DMS79 treated with DMSO at 0.1 percent for 48 hours (cell line): ENCODE results near the gene GRIN3B.
A peak's percentile ranks its signal among the peaks of the same experiment; 100 is the strongest.

Source experiments
- DNase-seq: peaks from one replicate; lab custom pipeline; 2025; lab: John Stamatoyannopoulos, UW

The GRIN3B gene

GRCh38 chr19:991174-991931, 8.9 kb upstream of the GRIN3B start:
- DNase-seq: no peak

DNA sequence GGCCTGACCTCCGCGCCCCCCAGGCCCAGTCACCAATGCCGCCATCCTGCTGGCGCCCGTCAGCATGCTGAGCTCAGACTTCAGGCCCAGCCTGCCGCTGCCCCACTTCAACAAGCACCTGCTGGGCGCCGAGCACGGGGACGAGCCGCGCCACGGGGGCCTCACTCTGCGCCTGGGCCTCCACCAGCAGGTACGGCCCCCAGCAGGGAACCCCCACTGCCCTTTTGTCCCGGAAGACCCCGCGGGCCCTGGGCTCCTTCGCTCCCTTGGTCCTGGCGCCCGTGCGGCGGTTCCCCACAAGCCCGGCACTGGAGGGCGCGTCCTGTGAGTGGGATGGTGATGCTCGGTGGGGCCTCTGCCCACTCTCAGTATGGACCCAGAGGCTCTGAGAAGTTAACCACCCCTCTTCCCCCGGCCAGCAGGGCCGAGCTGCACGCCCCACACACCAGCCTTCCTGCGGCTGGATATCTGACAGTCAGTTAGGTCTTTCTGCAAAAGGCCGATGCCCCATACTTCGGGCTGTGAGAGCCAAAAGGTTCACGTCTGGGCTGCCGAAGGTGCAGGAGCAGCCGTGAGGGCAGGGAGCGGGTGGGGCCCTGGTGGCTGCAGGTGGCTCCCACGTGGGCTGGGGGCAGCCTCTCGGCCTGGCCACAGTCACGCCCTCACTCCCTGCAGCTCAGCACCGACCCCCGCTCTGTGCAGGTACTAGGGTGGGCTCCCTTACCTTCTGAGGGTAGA, 8.1 kb upstream of the GRIN3B start:
- DNase-seq: no peak

GRCh38 chr19:992670-993055, 7.6 kb upstream of the GRIN3B start:
- DNase-seq: no peak

DNA sequence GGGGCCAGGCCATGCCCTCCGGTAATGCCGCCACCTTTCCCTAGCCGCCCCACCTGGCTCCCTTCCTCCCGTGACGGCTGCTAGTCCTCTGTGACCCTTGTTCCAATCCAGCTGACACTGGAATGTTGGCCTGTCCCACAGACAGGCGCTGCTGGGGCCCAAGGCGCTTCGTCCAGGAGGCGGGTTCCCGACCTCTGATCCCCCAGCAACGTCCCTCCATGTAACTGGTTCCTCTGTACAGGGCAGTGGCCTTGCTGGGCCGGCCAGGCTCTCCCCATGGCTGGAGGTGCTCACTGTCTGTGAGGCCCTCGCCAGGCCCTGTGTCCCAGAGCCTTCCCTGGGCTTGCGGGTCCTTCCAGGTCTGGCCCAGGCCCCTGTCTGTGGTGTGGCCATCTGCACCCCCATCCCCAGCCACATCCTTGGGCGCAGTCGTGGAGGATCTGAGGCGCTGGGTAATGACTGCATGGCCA, 6.8 kb upstream of the GRIN3B start:
- DNase-seq: no peak

DNA sequence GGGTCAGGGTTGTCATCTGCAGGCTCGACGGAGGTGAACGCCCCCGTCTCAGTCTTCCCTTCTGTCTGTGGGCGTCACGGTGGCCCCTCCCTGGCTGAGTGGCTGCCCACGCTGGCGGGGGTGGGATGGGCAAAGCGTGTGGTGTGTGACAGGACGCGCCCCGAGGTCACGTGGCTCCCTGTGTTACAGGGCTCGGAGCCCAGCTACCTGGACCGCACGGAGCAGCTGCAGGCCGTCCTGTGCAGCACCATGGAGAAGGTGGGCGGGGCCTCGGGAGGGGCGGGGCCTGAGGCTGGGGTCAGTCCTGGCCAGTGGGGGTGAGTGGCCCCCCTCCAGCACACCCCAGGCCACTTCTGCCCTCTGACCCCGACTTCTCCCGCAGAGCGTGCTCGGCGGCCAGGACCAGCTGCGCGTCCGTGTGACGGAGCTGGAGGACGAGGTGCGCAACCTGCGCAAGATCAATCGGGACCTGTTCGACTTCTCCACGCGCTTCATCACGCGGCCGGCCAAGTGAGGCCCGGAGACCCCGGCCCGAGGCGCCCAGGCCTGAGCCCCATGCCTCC, 6.3 kb upstream of the GRIN3B start:
- no peak for DNase-seq

DNA sequence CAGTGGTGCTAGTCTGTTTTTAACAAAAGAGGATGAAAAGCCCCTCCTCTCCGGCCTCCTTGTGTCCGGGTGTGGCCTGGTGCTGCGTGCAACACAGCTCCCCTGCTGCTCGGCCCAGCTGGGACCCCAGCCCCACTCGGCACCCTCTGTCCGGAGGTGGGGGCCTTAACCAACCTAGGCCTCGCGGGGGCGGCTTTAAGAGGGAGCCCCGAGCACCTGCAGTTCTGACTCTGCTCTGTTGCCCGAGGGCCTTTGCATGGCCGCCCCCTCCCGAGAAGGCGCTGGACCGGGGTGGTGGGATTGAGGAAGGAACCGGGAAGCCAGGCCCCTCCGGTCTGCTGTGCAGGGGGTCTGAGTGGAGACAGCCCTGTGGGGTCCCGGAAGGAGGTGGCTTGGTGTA, 5.7 kb upstream of the GRIN3B start:
- DNase-seq: no peak

- DNase-seq: peak; percentile 80
Observed at GRCh38 chr19:995051-995827, 5.0 kb upstream of the GRIN3B start.

DNA sequence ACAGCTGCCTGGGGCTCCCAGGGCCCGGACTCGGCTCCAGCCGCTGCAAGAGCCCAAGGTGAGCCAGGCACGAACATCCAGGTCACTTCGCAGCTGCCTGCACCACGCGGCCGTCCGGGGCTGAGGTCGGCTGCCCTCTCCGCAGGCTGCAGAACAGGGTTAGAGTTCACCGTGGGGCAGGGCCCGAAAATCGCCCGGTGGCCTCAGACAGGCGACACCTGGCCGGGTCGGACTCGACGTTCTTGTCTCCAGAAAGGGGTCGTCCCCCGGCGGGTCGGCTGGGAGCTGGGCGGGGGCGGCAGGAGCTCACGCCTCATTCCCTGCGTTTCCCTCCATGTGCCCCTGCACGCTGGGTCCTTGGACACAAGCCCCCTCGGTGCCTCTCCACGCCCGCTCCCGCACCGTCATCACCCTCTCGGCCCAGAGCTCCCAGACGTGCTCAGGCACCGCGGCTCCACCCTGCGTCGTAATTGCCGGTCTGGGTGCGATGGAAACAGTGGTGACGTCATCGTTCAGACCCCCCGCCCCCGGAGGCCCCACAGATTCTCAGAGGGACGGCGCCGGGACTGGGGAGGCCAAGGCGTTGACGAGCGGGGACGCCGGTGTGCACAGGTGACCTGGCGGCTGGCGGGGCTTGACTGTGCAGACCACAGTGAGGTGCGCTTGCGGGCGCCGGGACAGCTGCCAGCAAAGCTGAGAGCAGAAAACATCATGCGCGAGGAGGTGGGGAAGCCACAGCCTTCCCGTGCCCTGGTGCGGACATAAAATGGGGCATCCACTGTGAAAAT, 4.0 kb upstream of the GRIN3B start:
- peak; percentile 79 for DNase-seq

GRCh38 chr19:998064-998463, 2.2 kb upstream of the GRIN3B start:
- no peak for DNase-seq

DNA sequence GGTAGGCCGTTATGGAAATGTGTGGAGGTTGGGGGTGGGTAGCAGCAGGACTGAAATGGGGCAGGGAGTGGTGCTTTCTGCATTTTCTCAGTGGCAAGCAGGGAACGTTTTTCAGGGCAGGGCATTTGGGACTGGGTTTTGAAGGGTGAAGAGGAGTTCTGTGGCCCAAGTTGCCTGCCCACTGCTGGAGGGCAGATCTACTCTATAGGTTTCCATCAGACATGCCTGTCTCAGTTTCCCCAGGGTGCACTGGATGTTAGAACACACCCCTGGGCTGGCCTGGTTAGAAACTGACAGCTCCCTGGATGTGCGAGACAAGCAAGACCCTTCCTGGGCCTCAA, 870 bp upstream of the GRIN3B start:
- DNase-seq: no peak

- DNase-seq: no peak
Observed at GRCh38 chr19:1000591-1001537, 645 bp downstream of the GRIN3B start.

DNA sequence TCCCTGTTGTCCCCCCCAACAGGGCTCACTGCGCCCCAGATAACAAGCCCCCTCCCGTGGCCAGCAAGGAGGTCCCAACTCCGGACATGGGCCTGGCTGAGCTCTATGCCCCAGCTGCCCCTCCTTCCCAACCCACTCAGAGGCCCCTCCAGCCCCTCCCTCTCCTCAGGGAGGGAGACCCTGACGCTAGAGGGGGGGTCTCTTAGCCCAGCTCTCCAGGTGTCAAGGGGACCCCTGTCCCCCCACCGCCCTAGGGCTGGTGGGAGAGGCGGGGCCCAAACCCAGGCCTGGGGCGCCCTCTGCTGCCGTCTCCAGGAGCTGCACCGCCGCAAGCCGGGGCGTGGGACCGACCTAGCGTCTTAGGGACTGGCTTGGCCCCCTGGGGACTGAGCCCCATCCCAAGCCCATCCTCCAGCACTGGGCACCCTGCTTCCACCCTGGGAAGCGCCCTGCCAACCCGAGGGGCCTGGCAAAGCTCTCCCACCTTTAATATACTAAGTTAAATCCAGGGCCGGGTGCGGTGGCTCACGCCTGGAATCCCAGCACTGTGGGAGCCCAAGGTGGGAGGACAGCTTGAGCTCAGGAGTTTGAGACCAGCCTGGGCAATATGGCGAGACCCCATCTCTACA, 1.4 kb downstream of the GRIN3B start:
- DNase-seq: peak; percentile 9

- DNase-seq: no peak
Observed at GRCh38 chr19:1002600-1002999, 2.4 kb downstream of the GRIN3B start.

GRCh38 chr19:1003283-1003682, 3.1 kb downstream of the GRIN3B start:
- DNase-seq: no peak

DNA sequence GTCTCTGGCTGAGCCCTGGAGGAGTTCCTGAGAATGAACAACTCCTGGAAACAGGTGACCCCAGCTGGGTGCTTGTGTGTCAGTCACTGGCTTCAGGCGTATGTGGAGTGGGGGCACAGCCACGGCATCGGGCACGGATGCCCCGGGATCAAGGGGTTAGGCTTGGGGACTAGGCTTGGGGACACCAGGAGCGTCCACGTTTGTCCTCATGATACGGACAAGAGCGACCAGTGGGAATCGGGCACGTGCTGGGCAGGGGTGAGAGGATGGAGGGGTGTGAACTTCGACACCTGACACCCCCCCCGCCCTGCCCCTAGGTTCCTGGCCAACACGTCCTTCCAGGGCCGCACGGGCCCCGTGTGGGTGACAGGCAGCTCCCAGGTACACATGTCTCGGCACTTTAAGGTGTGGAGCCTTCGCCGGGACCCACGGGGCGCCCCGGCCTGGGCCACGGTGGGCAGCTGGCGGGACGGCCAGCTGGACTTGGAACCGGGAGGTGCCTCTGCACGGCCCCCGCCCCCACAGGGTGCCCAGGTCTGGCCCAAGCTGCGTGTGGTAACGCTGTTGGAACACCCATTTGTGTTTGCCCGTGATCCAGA, 4.1 kb downstream of the GRIN3B start:
- no peak for DNase-seq

DNA sequence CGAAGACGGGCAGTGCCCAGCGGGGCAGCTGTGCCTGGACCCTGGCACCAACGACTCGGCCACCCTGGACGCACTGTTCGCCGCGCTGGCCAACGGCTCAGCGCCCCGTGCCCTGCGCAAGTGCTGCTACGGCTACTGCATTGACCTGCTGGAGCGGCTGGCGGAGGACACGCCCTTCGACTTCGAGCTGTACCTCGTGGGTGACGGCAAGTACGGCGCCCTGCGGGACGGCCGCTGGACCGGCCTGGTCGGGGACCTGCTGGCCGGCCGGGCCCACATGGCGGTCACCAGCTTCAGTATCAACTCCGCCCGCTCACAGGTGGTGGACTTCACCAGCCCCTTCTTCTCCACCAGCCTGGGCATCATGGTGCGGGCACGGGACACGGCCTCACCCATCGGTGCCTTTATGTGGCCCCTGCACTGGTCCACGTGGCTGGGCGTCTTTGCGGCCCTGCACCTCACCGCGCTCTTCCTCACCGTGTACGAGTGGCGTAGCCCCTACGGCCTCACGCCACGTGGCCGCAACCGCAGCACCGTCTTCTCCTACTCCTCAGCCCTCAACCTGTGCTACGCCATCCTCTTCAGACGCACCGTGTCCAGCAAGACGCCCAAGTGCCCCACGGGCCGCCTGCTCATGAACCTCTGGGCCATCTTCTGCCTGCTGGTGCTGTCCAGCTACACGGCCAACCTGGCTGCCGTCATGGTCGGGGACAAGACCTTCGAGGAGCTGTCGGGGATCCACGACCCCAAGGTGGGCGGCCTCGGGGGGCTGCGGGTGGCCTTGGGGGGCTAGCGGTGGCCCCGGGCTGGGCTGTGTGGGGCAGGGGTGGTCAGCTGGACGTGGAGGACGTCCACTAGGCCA, 4.8 kb downstream of the GRIN3B start:
- DNase-seq: no peak

DNA sequence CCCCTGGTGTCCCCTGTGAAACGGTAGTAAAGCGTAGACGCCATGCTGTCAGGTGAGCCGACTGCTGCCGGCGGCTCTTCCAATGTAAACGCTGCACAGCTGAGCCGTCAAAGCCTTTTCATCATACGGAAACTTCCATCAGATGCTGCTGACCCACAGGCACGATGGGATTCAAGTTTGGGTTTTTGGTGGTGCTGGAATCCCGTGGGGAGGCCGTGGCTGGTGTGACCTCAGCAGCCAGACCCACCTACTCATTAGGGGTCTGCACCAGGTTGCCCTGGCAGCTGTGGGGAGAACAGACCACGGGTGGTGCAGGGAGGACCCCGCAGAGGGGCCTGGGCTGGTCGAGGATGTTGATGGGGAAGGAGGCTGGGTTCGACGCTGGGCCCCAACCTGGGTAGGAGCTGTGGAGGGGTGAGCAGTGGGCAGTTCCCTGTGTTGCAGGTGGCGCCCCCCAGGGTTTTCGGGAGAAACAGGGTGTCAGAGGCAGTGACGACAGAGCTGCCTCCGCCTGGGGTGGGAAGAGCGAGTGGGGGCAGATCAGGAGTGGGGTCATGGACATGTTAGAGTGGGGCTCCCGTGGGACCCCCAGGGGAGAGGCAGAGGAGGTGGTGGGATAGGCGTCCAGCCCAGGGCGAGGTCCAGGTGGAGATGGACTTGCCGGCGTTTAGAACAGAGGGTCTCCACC, 6.6 kb downstream of the GRIN3B start:
- no peak for DNase-seq
